Measurements from ENCODE around the gene SAMD11.
"Not testable (repeated sequence)": the region's sequence is repeated elsewhere in the genome, so short reads cannot be mapped to it uniquely, and the experiment has no call there.

Gene SAMD11

DNA sequence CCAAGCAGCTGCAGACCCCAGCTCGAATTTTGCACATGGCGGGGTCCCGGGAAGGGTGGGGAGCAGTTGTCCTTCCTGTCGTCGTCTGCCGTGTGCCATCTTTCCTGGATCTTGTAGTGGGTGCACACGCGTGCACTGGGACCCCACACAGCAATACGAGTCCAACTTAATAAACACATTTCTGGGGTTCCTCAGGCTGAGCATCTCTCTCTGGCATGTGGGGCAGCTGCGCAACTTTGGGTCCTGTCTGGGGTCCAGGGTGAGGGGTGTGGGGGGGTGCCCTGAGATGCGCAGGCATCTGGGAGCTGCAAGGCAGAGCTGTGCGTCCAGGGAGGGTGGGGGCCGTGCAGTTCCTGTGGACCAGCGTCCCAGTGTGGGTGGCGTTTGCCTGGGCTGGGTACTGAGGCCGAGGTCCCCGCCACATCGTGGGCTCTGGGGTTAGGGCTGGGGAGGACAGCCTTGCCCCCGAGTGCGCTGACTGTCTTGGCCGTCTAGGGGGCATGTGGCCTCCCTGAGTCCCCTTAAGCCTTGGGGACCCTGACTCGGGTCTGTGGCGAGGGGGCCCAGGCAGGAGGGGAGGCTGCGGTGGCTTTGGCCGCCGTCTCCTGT is 41.9 kb downstream of the SAMD11 start:
- DNase-seq = no peak

DNA sequence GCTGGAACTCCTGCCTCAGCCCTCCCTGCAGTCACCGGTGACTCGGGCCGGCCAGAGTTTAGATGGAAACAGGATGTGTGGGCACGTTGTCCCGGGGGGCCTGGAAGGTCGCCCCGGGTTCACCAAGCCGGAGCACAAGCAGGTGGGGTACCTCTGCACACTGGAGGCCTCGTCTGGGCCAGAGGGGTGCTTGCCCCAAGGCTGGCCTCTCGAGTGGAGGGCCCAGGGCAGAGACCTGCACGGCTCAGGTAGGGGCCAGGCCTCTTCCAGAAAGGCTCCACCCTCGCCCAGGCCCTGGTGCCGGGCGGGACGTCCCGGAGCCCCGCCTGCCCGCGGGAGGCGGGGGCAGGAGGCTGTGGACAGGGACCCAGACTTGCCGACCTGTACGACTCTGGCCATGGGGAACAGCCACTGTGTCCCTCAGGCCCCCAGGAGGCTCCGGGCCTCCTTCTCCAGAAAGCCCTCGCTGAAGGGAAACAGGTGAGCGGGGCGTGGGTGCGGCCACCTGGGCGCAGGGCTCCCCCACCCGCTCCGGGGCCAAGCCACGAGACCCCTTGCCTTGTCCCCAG is 42.5 kb downstream of the SAMD11 start, which contains the start of gene PLEKHN1:
Gene PLEKHN1 (plus strand): TSS at position 348 of the 569 bp plus-strand sequence. CDS start 50 bp downstream, at position 398.
- DNase-seq = no peak

DNA sequence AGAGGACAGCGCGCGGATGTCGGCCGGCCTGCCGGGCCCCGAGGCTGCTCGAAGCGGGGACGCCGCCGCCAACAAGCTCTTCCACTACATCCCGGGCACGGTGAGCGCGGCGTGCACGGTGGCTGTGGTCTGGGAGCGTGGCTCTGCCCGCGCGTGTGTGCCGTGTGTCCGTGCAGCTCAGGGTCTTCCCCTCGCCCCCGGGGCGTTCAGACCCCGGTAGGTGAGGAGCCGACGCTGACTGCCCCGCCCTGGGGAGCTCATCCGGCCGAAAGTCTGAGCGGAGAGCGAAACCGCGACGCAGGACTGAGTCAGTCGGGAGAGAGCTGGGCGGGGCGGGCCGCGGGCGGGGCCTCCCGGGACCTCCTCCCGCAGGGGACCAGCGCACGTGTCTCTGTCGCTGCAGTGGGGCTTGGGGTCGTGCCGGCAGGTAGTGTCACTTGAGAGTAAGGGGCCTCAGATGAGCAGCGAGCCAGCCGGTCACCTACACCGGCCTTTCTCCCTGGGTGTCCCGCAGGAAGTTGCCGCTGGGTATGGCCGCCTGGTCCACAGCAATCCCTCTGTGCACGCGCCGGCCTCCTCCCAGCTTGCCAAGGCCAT is 43.1 kb downstream of the SAMD11 start:
- DNase-seq = no peak

DNA sequence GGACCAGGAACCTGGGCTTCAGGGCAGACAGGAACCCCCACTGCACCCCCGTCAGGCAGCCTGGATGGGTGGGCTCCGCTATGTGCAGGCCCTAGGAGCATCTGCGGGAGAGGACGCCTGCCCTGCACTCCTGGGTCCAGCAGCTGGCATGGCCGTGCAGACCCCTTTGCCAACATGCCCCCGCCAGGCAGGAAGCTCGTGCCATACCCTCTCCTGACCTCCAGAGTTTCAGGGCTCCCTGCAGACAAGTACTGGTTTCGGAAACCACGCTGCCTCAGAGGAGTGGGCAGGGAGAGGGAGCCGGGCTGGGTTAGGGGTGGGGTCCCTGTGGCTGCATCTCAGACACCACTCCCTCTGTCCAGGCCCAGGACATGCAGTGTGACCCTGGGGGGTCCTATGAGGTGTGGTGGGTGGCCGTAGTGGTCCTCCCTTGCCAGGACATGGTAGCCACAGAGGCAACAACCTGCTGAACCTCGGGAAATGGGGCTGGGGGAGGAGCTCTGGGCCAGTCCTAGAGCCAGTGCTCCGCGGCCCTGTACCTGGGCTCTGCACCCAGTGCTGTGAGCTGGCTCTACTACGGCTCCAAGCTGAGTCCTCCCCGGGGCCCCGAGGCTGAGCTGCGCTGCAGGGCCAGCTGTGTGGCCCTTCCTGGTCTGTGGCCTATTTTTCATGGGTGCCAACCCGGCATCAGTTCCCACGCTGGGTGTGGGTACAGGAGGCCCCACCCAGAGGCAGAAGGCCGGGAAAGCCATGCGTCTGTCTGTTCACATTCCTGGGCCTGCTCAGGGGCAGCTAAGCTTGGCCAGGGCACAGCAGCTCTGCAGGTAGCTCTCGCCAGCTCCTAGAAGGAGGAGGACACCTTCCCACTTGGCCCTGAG is 44.0 kb downstream of the SAMD11 start:
- DNase-seq = no peak

DNA sequence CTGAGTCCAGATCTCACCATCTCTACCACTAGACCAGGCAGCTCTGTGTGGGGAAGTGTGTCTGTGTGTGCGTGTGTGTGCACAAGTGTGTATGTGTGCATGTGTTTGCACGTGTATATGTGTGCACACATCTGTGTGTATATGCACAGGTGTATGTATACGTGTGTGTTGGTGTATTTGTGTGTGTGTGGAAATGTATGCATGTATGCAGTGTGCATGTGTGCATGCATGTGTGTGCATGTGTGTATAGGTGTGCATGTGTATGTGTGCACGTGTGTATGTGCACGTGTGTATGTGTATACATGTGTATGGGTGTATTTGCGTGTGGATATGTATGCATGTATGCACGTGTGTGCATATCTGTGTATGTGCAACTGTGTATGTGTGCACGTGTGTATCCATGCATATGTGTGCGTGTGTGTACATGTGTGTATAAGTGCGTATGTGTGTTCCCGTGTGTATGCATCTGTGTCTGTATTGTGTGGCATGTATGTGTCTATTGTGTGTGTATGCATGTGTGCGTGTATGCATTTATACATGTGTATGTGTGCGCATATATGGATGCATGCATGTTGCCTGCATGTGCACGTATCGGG is 45.6 kb downstream of the SAMD11 start:
- no peak for DNase-seq

DNA sequence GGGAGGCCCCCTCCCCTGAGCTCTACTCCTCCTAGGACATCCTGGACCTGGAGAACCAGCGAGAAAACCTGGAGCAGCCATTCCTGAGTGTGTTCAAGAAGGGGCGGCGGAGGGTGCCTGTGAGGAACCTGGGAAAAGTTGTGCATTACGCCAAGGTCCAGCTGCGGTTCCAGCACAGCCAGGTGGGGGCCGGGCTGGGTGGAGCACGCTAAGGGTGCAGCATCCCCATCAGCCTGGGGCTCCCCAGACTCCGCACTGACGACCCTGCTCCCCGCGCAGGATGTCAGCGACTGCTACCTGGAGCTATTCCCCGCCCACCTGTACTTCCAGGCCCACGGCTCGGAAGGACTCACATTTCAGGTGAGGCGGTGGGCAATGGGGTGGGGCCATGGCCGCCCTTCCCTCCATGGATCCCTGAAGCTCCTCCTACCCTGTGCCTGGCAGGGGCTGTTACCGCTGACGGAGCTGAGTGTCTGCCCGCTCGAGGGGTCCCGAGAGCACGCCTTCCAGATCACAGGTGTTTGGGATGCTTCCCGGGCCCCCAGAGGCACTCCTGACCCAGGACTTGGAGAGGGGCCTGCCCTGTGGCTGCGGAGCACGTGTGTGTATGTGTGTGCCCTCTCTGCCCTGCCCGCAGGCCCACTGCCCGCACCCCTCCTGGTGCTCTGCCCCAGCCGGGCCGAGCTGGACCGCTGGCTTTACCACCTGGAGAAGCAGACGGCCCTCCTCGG is 46.7 kb downstream of the SAMD11 start:
- DNase-seq = no peak

DNA sequence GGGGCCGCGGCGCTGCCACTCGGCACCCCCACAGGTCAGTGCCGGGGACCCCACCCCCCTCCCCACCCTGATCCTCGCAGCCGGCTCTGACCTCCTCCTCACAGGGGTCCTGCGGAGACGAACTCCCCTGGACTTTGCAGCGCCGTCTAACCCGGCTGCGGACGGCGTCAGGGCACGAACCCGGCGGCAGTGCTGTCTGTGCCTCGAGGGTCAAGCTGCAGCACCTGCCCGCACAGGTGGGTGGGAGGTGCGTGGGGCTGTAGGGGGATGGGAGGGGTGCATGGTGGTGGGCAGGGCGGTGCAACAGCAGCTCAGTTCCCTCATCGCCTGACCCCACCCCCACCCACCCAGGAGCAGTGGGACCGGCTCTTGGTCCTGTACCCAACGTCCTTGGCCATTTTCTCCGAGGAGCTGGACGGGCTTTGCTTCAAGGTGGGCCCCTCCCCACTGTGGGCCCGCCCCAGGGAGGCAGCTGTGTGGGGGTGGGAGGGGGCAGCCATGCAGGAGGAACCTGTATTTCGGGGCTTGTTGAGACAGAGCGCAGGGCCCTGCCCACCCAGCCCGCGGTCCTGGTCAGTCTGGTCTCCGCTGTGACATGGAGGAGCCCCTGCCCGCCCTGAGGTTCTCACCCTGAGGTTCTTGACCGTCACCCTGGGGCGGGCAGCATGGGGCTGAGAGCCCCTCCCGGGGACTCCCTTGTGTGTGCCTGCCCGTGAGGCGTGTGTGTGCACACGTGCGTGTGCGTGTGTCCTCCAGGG is 47.4 kb downstream of the SAMD11 start:
- no peak for DNase-seq

DNA sequence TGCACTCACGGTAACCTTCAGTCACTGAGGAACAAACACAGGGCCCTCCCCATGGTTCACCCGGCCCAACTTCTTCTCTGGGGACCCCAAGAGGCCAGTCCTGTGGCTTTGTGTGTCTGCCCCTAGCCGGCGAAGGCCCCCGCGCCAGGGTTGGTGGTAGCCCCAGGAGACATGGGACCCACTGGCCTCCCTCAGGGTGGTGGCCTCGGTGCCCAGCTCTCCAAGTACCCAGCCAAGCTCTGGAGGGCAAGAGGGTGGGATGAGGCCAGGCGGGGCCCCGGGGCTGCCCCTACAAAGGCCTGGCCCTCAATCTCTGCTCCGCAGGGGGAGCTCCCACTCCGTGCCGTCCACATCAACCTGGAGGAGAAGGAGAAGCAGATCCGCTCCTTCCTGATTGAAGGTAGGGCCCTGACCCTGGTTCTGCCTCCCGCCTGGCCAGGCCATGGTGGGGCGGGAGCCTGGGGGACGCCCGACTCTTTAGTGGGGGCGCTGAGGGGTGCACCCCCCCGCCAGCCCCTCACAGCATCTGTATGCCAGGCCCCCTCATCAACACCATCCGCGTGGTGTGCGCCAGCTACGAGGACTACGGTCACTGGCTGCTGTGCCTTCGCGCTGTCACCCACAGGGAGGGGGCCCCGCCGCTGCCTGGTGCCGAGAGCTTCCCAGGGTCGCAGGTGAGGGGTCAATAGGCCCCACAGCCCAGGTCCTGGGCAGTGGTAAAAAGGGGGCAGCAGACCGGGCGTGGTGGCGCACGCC is 48.2 kb downstream of the SAMD11 start:
- DNase-seq = no peak

DNA sequence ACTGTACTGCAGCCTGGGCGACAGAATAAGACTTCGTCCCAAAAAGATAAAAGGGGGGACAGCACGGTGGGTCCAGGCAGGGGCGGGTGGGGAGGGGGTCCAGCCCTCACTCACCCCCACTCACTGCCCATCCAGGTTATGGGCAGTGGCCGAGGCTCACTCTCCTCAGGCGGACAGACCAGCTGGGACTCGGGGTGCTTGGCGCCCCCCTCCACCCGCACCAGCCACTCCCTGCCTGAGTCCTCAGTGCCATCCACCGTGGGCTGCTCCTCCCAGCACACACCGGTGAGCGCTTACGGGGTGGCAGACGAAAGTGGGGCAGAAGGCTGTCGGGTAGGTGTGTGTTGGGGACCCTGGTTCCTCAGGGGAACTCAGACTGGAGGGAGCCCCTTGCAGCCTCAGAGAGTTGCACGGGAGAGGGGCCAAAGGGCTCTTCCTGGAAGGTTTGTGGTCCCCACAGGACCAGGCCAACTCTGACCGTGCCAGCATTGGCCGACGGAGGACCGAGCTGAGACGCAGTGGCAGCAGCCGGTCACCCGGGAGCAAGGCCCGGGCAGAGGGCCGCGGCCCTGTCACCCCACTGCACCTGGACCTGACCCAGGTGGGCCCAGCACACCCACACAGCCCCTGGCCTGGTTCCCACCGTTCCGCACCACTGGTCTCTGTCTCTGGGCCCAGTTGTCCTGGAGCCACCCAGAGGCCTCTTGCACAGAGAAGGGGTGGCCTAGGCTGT is 49.2 kb downstream of the SAMD11 start:
- DNase-seq = no peak

DNA sequence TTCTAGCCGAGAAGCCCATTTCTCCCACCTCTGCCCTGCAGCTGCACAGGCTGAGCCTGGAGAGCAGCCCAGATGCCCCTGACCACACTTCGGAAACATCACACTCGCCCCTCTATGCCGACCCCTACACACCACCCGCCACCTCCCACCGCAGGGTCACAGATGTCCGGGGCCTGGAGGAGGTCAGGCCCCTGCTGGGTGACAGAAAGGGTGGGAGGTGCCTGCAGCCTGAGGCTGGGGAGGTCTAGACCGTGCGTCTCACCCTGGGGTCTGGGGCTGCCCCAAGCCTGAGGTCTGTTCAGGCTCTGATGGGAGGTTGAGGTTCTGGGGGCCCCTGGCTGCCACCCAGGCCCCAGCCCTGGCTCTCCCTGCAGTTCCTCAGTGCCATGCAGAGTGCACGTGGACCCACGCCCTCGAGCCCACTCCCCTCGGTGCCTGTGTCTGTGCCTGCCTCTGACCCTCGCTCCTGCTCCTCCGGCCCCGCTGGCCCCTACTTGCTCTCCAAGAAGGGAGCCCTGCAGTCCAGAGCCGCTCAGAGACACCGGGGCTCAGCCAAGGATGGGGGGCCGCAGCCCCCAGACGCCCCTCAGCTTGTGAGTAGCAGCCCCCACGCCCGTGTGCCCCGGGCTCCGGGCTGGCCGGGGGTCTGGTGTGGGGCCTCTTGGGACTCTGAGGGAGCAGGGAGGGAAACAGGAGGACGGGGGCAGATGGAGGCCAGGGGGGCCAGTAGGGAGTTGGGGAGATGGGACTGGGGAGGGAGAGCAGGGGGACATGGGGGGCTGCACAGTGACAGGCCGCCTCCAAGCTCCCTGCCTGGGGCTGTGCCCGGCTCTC is 50.0 kb downstream of the SAMD11 start:
- DNase-seq = no peak

DNA sequence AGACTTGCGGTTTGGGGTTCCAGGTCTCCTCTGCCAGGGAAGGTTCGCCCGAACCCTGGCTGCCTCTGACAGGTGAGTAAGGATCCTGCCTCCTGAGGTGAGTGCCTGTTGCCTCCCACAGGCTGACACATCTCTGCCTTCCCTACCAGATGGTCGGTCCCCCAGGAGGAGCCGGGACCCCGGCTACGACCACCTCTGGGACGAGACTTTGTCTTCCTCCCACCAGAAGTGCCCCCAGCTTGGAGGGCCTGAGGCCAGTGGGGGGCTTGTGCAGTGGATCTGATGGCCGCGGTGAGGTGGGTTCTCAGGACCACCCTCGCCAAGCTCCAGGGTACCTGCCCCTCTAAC is 50.5 kb downstream of the SAMD11 start:
- DNase-seq = no peak

DNA sequence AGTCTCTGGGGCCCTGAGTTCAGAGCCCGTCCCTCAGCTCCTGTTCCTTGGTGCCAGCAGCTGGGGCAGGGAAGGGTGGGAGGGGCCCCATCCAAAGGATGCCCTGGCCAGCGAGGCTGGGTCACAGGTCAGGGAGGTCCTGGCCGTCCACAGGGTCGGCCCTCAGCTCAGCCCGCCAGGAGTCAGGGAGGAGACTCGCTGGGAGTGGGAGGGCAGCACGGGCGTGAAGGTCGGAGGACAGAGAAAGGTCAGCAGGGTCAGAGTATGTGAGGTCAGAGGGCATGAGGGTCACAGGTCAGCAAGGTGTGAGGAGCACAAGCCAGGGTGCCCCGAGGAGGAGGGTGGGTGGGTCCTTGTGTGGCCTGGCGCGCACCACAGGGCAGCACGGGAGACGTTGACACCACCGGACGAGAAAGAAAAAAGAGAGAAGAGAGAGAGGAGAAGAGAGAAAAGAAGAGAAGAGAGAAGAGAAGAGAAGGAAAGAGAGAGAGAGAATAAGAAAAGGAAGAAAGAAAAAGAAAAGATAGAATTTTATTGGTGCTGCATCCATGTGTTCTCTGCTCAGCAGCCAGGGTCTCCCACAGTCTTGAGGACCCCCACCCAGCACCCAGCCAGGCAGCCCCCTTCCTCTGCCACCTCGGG is 51.1 kb downstream of the SAMD11 start:
- DNase-seq = no peak

DNA sequence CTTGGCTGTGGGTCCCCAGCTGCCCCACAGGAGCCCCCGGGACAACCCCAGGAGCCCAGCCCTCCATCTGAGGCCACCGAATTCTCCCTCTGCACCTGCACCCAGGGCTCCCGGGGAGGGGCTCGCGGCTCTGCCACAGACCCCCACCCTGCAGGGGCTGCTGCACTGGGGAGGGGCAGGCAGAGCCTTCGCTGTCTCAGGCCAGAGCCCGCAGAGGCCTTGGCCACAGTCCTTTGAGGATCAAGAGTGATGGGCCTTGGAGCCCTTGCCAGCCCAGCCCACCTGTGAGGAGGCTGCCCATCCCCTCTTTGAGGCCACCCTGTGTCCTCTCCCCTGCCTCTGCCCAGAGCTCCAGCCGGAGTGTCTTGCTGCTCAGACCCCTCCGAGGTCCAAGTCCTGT is 51.6 kb downstream of the SAMD11 start:
- no peak for DNase-seq

DNA sequence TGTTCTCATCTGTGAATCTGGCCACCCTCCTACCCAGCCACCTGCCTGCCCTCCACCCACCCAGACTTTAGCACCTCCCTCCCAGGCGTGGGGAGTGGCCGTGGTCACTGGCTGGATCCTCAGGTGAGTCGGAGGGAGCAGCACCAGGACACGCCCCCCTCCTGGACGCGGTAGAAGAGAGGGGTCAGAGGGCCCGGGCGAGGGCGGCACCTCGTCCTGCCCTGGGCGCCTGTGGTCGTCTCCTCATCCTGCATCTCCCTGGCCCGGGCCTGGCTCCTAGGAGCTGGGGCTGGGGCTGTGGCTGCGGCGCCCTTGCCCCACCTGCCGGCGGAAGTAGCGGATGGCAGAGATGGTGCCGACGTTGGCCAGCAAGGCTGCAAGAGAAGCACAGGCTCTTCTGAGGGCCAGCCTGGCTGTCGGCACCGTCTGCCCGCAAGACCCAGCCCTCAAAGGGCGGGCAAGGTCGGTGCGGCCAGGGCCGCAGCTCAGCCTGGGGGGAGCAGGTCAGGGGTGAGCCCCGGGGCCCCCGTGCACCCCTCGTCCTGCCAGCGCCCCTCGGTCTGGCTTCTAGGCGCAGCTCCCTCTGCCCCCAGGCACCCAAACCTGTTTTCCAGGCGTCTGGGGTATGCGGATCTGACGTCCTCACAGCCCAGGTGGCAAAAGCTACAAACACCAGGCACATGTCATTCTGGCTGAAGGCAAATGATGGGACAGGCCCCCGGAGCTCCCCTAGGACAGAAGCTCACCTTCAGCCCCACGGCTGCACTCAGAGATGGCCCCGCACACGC is 52.4 kb downstream of the SAMD11 start:
- no peak for DNase-seq

DNA sequence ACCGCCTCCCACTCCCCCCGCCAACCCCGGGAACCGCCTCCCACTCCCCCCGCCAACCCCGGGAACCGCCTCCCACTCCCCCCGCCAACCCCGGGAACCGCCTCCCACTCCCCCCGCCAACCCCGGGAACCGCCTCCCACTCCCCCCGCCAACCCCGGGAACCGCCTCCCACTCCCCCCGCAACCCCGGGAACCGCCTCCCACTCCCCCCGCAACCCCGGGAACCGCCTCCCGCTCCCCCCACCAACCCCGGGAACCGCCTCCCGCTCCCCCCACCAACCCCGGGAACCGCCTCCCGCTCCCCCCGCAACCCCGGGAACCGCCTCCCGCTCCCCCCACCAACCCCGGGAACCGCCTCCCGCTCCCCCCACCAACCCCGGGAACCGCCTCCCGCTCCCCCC is 53.1 kb downstream of the SAMD11 start:
- not testable (repeated sequence) for DNase-seq

DNA sequence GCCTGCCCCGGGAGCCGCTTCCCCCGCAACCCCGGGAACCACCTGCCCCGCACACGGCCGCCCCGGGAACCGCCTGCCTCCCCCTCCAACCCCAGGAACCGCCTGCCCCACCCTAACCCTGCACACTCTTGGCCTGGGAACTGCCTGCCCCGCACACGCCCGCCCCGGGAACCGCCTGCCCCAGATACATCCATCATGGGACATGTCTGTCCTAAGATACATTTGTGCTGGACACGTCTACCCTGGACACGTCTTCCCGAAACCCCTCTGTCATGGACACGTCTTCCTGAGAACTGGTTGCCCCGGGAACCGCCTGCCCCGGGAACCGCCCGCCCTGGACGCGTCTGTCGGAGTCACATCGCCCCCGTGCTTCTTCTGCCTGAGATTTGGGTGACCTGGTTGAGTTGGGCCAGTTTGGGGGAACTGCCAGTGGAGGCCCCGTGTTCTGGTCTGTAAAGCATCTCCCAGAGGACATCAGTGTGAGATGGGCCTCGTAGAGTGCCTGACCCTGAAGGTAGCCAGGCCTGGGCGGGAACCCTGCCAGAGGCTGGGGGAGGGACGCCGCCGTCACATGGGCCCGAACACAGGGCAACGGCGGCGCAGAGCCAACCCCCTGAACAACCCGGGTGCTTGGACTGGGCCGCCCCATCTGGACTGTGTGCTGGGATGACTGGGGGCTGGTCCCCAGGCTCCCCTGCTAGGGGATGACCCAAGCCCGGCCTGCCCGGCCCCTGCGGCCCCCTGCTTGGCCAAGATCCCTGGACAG is 54.5 kb downstream of the SAMD11 start:
- DNase-seq = no peak

Data from left hindlimb (tissue), 1 donor.